Ascending aorta (tissue), 2 donors: ENCODE measurements around the gene CD300A. TPM values are rescaled to one million over a fixed set of nuclear protein-coding genes. Genes with fewer than 3 reads are reported as not detected.
"Not testable (repeated sequence)": the region's sequence is repeated elsewhere in the genome, so short reads cannot be mapped to it uniquely, and the experiment has no call there.

Experiments
- DNase-seq, 2 donors: peaks; one replicate each; pipeline ENCODE4 v3.0.0-alpha.2; 2019; ENCODE audit warnings: low spot score in 2 of 2
- H3K27ac ChIP-seq, 2 donors: fragments of 200-600 bp; sonication (generic); one replicate each; pipeline ENCODE4 v1.5.1; 2016 to 2017; ENCODE audit warnings: mild to moderate bottlenecking in 1 of 2
- H3K27me3 ChIP-seq: fragments of 200-600 bp; sonication (generic); one replicate; pipeline ENCODE4 v1.5.1; 2017
- H3K36me3 ChIP-seq, 2 donors: fragments of 200-600 bp; sonication (generic); one replicate each; pipeline ENCODE4 v1.5.1; 2016
- H3K4me1 ChIP-seq, 2 donors: fragments of 200-600 bp; sonication (generic); one replicate each; pipeline ENCODE4 v1.5.1; 2016 to 2017; ENCODE audit warnings: mild to moderate bottlenecking in 1 of 2
- H3K4me3 ChIP-seq, 2 donors: fragments of 200-600 bp; sonication (generic); one replicate each; pipeline ENCODE4 v1.5.1; 2016 to 2017; ENCODE audit warnings: mild to moderate bottlenecking in 1 of 2
- H3K9me3 ChIP-seq, 2 donors: fragments of 200-600 bp; sonication (generic); one replicate each; pipeline ENCODE4 v1.5.1; 2016
- CTCF ChIP-seq, 3 experiments: fragments of 200-600 bp in 2 of 3; fragments of 450-650 bp in 1 of 3; sonication (generic) in 2 of 3; IDR thresholded peaks; one replicate each; pipeline ENCODE4 v1.5.1; 2016 to 2019; ENCODE audit warnings: antibody characterized with exemption in 3 of 3, mild to moderate bottlenecking in 1 of 3, moderate library complexity in 1 of 3
- intact Hi-C: fragments of 100-400 bp; cut with DNase I; formaldehyde crosslinking; loops from one replicate; pipeline ENCODE4 v1.15.1; 2023
- total RNA-seq: library from RNA; depleted of rRNA; stranded (reverse); fragments of >200 nt; gene quantifications from one replicate; pipeline ENCODE4 v1.1.0, GENCODE V29; 2016

CD300A gene
- total RNA-seq, 1 donor from 2014 or later: 21.9 TPM

DNA sequence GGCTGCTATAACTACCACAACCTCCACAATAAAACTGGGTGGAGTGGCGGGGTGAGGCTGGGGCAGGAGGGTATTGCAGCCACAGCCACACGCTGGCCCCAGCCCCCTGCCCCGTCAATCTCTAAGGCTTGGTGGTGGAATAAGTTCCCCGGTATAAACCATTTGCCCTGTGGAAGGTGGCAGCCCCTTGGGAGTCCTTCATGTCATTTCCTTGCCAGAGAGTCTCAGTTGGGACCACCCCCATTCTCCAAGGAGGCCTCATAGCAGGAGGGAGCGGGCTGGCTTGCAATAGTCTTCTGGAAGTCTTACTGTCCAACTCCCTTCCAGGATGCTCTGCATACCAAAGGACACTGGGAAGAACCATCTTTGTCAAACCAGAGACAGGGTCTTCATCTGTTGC is 19.4 kb downstream of the CD300A start:
- Histone ChIP-seq H3K36me3 (no peaks in the 10 kb centered on the region), H3K4me1 (no peaks in the 10 kb centered on the region), H3K27me3 (no peaks in the 10 kb centered on the region), H3K4me3 (no peak overlapping the region), H3K9me3 (no peaks in the 10 kb centered on the region), H3K27ac (no peak overlapping the region)
- intact Hi-C loops: no loop called here
- TF ChIP-seq CTCF (IDR thresholded peaks at IDR 0.05): no peak
- no peak for DNase-seq

- DNase-seq, H3K27ac ChIP-seq, intact Hi-C loops, H3K4me1 ChIP-seq, H3K4me3 ChIP-seq, H3K27me3 ChIP-seq, H3K9me3 ChIP-seq, H3K36me3 ChIP-seq: not testable (repeated sequence)
Observed at GRCh38 chr17:74488276-74488675, 21.8 kb downstream of the CD300A start.

- H3K27ac ChIP-seq: no peak overlapping the region
- H3K36me3 ChIP-seq: no peaks in the 10 kb centered on the region
- H3K4me3 ChIP-seq: no peak overlapping the region
- no peak for TF ChIP-seq CTCF (IDR thresholded peaks at IDR 0.05)
- H3K4me1 ChIP-seq: no peaks in the 10 kb centered on the region
- no peaks in the 10 kb centered on the region for H3K9me3 ChIP-seq
- DNase-seq: peak in 1 of 2 donors; percentile 37
- H3K27me3 ChIP-seq: no peaks in the 10 kb centered on the region
- intact Hi-C loops: no loop called here
Observed at GRCh38 chr17:74490716-74491115, 24.3 kb downstream of the CD300A start.

GRCh38 chr17:74491626-74492025 is 25.2 kb downstream of the CD300A start:
- H3K27ac ChIP-seq: no peak overlapping the region
- no peaks in the 10 kb centered on the region for H3K36me3 ChIP-seq
- peak in 1 of 2 donors; percentile 34 for DNase-seq
- no peaks in the 10 kb centered on the region for H3K9me3 ChIP-seq
- no peak for TF ChIP-seq CTCF (IDR thresholded peaks at IDR 0.05)
- no peak overlapping the region for H3K4me3 ChIP-seq
- no peaks in the 10 kb centered on the region for H3K27me3 ChIP-seq
- intact Hi-C loops: no loop called here
- H3K4me1 ChIP-seq: no peaks in the 10 kb centered on the region

DNA sequence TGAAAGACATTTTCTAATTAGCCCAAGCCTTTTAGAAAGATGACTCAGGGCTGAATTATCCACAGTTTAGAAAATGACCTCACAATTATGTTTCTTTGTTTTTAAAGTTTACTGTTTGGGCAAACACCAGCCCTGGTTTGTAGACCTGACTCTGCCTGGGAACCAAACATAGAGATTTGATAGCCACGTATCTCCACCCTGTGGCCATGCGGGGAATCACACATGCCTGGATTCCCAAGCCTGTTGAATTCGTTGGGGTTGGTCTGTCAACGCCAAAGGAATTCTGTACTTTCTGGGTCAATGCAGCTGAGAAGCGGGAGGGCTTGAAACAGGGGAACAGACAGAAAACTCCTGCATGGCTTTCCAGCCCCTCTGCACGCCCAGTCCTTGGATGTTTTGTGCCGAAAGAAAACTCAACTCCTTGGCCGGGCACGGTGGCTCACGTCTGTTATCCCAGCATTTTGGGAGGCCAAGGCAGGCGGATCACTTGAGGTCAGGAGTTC is 26.9 kb downstream of the CD300A start:
- H3K27ac ChIP-seq: no peak overlapping the region
- peak; percentile 86 to 90 (median 89) for TF ChIP-seq CTCF (IDR thresholded peaks at IDR 0.05)
- peak; percentile 21 to 81 for DNase-seq
- H3K4me1 ChIP-seq: no peaks in the 10 kb centered on the region
- no peaks in the 10 kb centered on the region for H3K27me3 ChIP-seq
- H3K9me3 ChIP-seq: no peaks in the 10 kb centered on the region
- intact Hi-C loops: loop anchor here (1.0 kb wide), 2 partner anchors 36 to 125 kb away; no protein-coding TSS in a partner anchor
- H3K36me3 ChIP-seq: no peaks in the 10 kb centered on the region
- no peak overlapping the region for H3K4me3 ChIP-seq

DNA sequence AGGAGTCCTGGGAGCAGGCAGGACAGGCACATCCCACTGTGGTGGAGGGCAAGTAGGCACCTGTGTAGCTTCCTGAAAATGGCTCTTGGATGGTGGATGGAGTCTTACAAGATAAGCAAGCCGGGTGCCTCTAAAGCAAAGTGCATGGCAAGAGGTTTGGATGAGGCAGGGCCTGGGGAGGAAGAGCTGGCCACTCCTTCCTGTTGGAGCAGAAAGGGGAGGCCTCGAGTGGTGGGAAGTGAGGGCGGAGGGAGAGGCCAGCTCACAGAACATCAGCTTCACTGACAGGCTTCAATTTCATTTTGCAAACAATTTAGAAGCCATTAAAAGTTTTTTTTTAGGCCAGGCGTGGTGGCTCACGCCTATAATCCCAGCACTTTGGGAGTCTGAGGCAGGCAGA is 31.0 kb downstream of the CD300A start:
- TF ChIP-seq CTCF (IDR thresholded peaks at IDR 0.05): no peak
- no peaks in the 10 kb centered on the region for H3K9me3 ChIP-seq
- no peaks in the 10 kb centered on the region for H3K36me3 ChIP-seq
- H3K27ac ChIP-seq: no peak overlapping the region
- intact Hi-C loops: no loop called here
- H3K4me1 ChIP-seq: no peaks in the 10 kb centered on the region
- H3K4me3 ChIP-seq: no peak overlapping the region
- no peak for DNase-seq
- no peaks in the 10 kb centered on the region for H3K27me3 ChIP-seq
